ENCODE measurements around the gene TARP.
"Not testable (repeated sequence)": the region's sequence is repeated elsewhere in the genome, so short reads cannot be mapped to it uniquely, and the experiment has no call there.

TARP gene

GRCh38 chr7:38259157-38259556 lies 14.3 kb downstream of the TARP start:
- FAIRE-seq = not testable (repeated sequence)

DNA sequence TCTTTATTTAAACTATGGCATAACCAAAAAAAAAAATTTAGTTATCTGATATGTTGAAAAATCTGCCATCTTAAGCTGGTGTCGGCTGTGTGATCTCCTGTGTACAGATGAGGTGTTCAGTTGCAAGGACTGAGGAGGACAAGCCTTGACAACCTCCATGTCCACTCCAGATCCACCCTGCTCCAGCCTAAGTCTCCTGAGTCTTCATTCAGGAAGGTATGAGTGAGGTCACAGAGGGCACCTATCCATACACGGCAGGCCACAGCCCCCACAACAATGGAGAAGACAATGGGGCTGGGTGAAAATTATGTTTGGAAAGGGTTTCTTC lies 16.1 kb downstream of the TARP start:
- FAIRE-seq = no peak

DNA sequence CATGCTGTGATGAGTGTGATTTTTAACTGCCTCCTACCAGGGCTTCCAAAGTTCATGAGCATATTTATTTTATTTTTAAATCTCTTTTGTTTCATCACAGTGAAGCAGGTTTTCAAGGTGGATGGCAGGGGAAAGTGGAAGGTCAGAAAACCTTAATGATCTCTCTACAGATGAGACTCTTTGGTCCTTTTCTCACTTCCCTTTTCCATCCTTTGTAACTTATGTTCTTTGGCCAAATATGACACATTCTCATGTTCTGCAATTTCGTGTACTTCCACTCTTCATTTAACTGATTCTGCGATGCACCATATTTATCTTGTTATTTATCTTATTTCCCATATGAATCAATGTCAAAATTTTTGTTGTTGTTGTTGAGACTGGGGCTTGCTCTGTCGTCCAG lies 23.6 kb downstream of the TARP start:
- not testable (repeated sequence) for FAIRE-seq

- no peak for FAIRE-seq
Measured at GRCh38 chr7:38248069-38248567, 25.3 kb downstream of the TARP start.

DNA sequence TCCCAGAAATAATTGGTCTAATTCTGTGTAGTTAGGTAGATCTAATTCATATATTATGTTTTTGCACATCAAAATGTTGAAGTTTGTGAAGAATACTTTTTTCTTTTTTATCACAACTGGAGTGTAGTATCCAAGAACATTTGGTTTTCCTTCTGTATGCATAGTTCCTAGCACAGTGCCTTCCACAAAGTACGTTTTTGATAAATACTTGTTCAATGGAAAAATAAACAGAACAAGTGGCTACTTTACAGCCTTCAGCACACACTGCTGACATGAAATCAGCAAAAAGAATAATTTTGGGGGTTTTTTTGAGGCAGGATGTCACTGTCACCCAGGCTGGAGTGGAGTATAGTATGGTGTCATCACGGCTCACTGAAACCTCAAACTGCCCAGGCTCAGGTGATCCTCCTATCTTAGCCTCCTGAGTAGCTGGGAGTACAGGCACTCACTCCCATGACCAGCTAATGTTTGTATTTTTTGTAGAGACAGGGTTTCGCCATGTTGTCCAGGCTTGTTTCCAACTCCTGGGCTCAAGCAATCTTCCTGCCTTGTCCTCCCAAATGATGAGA lies 27.9 kb downstream of the TARP start:
- FAIRE-seq = no peak

DNA sequence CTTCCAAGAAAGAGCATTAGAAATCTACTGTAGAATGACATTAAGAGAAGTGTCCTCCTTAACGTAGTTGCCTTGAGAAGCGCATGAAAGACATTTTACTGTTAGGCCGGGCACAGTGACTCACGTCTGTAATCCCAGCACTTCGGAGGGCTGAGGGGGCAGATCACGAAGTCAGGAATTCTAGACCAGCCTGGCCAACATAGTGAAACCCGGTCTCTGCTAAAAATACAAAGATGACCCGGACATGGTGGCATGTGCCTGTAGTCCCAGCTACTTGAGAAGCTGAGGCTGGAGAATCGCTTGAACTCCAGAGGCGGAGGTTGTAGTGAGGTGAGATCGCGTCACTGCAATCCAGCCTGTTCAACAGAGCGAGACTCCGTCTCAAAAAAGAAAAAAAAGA lies 28.9 kb downstream of the TARP start:
- no peak for FAIRE-seq

GRCh38 chr7:38243345-38243744 lies 30.1 kb downstream of the TARP start:
- not testable (repeated sequence) for FAIRE-seq

DNA sequence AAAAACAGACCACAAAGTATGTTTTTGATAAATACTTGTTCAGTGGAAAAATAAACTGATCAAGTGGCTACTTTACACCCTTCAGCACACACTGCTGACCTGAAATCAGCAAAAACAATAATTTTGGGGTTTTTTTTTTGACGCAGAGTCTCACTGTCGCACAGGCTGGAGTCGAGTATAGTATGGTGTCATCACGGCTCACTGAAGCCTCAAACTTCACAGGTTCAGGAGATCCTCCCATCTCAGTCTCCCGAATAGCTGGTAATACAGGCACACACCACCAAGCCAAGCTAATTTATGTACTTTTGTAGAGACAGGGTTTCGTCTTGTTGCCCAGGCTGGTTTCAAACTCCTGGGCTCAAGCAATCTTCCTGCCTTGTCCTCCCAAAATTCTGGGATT lies 30.6 kb downstream of the TARP start:
- no peak for FAIRE-seq

GRCh38 chr7:38241071-38241470 lies 32.4 kb downstream of the TARP start:
- FAIRE-seq = no peak

DNA sequence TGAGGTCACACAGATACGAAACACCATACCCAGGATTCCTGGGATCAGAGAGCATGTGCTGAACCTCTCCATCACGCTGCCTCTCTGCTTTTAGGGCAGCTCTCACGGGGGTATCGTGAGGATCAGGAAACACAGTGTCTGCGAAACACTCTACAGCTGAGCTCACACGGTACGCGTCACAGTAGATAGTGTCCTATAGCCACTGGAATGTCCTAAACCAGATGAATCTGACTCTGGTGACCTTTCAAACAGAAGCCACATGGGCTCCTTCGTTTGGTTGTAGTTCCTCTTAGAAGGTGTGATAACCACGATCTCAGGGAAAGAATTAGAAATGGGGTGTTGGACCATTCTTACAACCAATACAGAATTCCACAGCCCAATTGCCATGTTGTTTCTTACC lies 34.3 kb downstream of the TARP start:
- FAIRE-seq = not testable (repeated sequence)

- FAIRE-seq = no peak
Measured at GRCh38 chr7:38235606-38236005, 37.8 kb downstream of the TARP start.

- FAIRE-seq = not testable (repeated sequence)
Measured at GRCh38 chr7:38234759-38235158, 38.7 kb downstream of the TARP start.

DNA sequence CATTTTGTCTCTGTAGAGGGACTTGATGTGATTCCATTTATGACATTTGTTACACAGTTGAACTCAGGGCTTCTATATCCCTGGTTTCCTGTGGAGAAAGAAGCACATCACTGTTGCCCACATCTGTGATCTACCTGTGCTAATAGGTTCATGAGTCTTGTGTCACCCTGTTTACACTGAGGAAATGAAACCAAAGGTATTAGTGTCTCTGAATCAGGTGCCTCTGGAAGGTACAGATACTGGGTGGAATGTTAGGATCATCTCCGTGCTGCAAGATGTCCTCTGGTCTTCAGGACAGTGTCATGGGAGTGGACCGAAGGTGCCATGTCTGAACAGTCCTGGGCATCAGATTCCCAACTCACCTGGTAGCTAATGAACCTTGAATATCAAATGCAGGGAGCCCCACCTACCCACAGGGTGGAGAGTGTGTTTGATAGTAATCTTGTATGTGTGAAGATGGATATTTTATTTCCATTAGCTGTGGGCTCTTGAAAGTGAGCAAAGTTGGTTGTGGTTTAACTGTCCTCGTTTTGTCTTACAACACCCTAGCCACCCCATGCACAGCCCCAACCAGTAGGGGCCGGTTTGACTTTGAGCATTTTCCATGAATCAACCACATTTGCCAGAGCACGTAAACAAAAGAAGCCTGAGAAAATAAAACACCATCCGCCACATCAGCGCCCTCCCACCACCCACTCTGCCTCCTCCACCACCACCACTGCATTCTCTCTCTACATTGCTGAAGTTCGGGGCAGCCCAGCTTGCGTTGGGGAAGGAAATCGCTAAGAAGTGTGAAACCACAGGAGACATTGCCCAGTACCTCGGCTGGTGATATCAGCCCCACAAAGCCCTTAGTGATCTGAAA lies 40.7 kb downstream of the TARP start:
- FAIRE-seq = no peak

DNA sequence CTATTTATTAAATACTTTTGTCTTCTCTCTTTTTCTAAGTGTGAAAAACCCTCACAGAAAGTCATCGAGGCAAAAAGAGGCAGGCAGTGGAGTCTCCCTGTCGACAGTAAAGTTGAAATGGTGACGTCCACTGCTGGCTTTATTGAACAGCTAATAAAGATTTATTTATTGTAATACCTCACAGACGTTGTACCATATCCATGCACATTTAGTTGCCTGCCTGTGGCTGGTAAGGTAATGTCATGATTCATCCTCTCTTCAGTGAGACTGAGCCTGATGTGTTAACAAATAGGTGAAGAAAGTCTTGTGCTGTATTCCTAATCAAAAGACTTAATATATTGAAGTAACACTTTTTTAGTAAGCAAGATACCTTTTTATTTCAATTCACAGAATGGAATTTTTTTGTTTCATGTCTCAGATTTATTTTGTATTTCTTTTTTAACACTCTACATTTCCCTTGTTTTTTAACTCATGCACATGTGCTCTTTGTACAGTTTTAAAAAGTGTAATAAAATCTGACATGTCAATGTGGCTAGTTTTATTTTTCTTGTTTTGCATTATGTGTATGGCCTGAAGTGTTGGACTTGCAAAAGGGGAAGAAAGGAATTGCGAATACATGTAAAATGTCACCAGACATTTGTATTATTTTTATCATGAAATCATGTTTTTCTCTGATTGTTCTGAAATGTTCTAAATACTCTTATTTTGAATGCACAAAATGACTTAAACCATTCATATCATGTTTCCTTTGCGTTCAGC lies 43.4 kb downstream of the TARP start:
- FAIRE-seq = peak; percentile 98

DNA sequence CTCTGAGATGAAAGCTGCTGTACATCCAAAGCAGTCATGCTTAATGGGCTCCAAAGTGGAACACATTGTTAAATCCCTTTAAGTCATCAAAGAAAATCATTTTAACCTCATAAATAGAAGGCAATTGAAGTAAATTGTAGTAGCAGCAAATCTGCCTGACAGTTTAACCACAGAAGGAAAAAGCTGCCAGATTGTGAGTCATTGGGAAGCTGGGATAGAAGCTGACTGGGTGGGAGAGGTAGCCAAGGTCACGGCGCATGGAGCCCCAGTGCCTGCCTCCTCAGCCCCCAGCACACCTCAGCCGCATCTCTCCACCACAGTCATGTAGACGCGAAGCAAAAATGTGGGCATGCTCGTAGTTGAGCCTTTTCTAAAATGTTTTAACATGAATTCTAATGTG lies 44.0 kb downstream of the TARP start:
- FAIRE-seq = peak; percentile 86

- no peak for FAIRE-seq
Measured at GRCh38 chr7:38224392-38224791, 49.0 kb downstream of the TARP start.

- FAIRE-seq = no peak
Measured at GRCh38 chr7:38223306-38223705, 50.1 kb downstream of the TARP start.

DNA sequence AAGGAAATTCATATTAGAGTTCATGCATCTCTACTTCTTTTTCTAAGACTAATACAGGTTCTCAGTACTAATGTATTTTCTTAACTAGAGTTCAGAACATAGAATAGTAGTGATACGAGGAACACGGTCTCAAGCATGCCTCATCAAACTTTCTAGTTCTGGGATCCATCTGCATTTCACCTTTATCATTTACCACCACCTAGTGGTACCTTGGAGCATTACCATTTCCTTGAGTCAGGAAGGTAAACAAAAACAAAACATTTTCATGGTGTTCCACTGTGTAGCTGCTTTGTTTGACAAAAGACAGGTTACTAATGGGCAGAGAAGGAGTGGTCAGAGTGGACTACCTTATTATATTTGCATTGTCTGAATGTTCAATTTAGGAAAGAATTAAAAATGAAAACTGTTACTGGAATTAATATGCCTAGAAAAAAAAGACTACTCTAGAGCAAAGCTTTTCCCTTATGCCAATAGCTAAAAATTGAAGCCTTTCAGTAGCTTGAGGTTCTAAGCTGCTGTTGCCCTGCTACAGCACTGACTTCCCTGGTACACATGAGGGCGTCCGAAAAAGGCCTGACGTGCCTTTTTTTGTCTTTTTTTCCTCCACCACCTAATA lies 50.8 kb downstream of the TARP start:
- FAIRE-seq = no peak

GRCh38 chr7:38220452-38220851 lies 53.0 kb downstream of the TARP start:
- no peak for FAIRE-seq

GRCh38 chr7:38217672-38218071 lies 55.8 kb downstream of the TARP start:
- FAIRE-seq = no peak

GRCh38 chr7:38215735-38216670 lies 57.4 kb downstream of the TARP start:
- peak; percentile 90 for FAIRE-seq

- FAIRE-seq = no peak
Measured at GRCh38 chr7:38215115-38215514, 58.3 kb downstream of the TARP start.
